Measurements from ENCODE around the gene COL17A1.

DNA sequence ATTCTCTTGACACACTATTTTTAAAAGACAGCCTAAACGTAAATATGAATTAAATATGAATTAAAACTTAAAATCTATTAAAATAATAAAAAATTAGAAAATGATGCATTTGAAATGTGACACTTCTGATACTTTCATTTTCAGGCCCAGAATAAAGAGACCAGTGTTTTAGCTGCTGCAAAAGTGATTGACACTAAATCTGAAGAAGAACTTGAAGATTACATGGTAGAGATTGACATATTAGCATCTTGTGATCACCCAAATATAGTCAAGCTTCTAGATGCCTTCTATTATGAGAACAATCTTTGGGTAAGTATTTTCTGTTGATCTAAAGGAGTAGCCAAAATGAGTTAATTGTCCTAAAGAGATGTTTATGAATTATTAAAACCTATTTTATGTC, 95.1 kb downstream of the COL17A1 start:
- TF ChIP-seq POLR2A (IDR thresholded peaks at IDR 0.05) = no peak
- no peak for TF ChIP-seq CTCF (IDR thresholded peaks at IDR 0.05)
